Neural progenitor cell (in vitro differentiated cells): ENCODE measurements around the gene AOC2. TPM values are rescaled to one million over a fixed set of nuclear protein-coding genes. Genes with fewer than 3 reads are reported as not detected.
"Not testable (repeated sequence)": the region's sequence is repeated elsewhere in the genome, so short reads cannot be mapped to it uniquely, and the experiment has no call there.

ENCODE experiments used
- DNase-seq: peaks from one replicate; pipeline ENCODE4 v3.0.0-alpha.2; 2016; ENCODE audit warnings: low spot score
- H2AFZ ChIP-seq: fragments of 200-600 bp; sonication (generic); replicated peaks from 2 replicates; pipeline ENCODE4 v1.6.1; 2016; ENCODE audit warnings: antibody characterized with exemption
- H3F3A ChIP-seq: fragments of 200-600 bp; sonication (generic); 2 replicates; pipeline ENCODE4 v1.6.1; 2016; ENCODE audit warnings: antibody characterized with exemption, low read depth
- H3K27ac ChIP-seq: fragments of 200-600 bp; sonication (generic); 2 replicates; pipeline ENCODE4 v1.5.1; 2016; ENCODE audit warnings: mild to moderate bottlenecking
- H3K27me3 ChIP-seq: fragments of 200-600 bp; sonication (generic); 2 replicates; pipeline ENCODE4 v1.6.1; 2016; ENCODE audit warnings: mild to moderate bottlenecking, moderate library complexity
- H3K36me3 ChIP-seq: fragments of 200-600 bp; sonication (generic); 2 replicates; pipeline ENCODE4 v1.5.1; 2016
- H3K4me1 ChIP-seq: fragments of 200-600 bp; sonication (generic); 2 replicates; pipeline ENCODE4 v1.6.1; 2016; ENCODE audit warnings: mixed run types
- H3K4me2 ChIP-seq: fragments of 200-600 bp; sonication (generic); 2 replicates; pipeline ENCODE4 v1.6.1; 2016
- H3K4me3 ChIP-seq: fragments of 200-600 bp; sonication (generic); 2 replicates; pipeline ENCODE4 v1.5.1; 2016
- H3K79me2 ChIP-seq: fragments of 200-600 bp; sonication (generic); 2 replicates; pipeline ENCODE4 v1.6.1; 2016; ENCODE audit warnings: low read depth
- H3K9ac ChIP-seq: fragments of 200-600 bp; sonication (generic); 2 replicates; pipeline ENCODE4 v1.6.1; 2016
- H3K9me3 ChIP-seq: fragments of 200-600 bp; sonication (generic); 2 replicates; pipeline ENCODE4 v1.5.1; 2016; ENCODE audit warnings: low read depth
- H4K20me1 ChIP-seq: fragments of 200-600 bp; sonication (generic); 2 replicates; pipeline ENCODE4 v1.6.1; 2016; ENCODE audit warnings: low read depth
- H3K27ac Mint-ChIP-seq: 3 replicates; pipeline ENCODE4 v1.8.0; 2021; ENCODE audit warnings: mixed read lengths
- H3K27me3 Mint-ChIP-seq: 2 replicates; pipeline ENCODE4 v1.8.0; 2022; ENCODE audit warnings: low read depth, mild to moderate bottlenecking, inconsistent platforms, moderate library complexity, mixed read lengths; ENCODE audit not compliant: insufficient read depth
- H3K36me3 Mint-ChIP-seq: 3 replicates; pipeline ENCODE4 v1.8.0; 2021; ENCODE audit warnings: mixed read lengths
- H3K4me1 Mint-ChIP-seq: 3 replicates; pipeline ENCODE4 v1.8.0; 2021; ENCODE audit warnings: mixed read lengths
- H3K4me3 Mint-ChIP-seq: 3 replicates; pipeline ENCODE4 v1.8.0; 2021; ENCODE audit warnings: mild to moderate bottlenecking, moderate library complexity, mixed read lengths
- H3K9me3 Mint-ChIP-seq: 3 replicates; pipeline ENCODE4 v1.8.0; 2020; ENCODE audit warnings: mixed read lengths
- CTCF ChIP-seq: fragments of 200-600 bp; sonication (generic); IDR thresholded peaks from 2 replicates; pipeline ENCODE4 v1.5.1; 2017; ENCODE audit warnings: antibody characterized with exemption, mild to moderate bottlenecking
- EZH2 ChIP-seq: fragments of 200-600 bp; sonication (generic); IDR thresholded peaks from 2 replicates; pipeline ENCODE4 v1.6.1; 2017; ENCODE audit warnings: antibody characterized with exemption, mild to moderate bottlenecking, moderate library complexity
- EZH2phosphoT487 ChIP-seq: fragments of 200-600 bp; sonication (generic); IDR thresholded peaks from 2 replicates; pipeline ENCODE4 v1.6.1; 2017; ENCODE audit warnings: antibody characterized with exemption
- total RNA-seq: library from RNA; depleted of rRNA; stranded (reverse); fragments of >200 nt; gene quantifications from 2 replicates; pipeline ENCODE4 v1.2.3, GENCODE V29; 2015; ENCODE audit warnings: low replicate concordance

AOC2 gene
- total RNA-seq, 1 donor from 2014 or later, result 1.2 TPM

- Histone ChIP-seq H3K27me3 (no peaks in the 10 kb centered on the region), H3F3A (no peaks in the 10 kb centered on the region), H3K4me1 (no peaks in the 10 kb centered on the region), H3K9ac (no peak overlapping the region), H3K27ac (no peak overlapping the region), H4K20me1 (no peaks in the 10 kb centered on the region), H3K9me3 (no peaks in the 10 kb centered on the region), H3K36me3 (no peaks in the 10 kb centered on the region), H2AFZ (no peak overlapping the region), H3K79me2 (no peaks in the 10 kb centered on the region), H3K4me2 (no peak overlapping the region), H3K4me3 (no peak overlapping the region)
- Mint-ChIP-seq H3K27ac (no peak overlapping the region), H3K36me3 (peaks cover 2% of the 10 kb centered on the region), H3K27me3 (peaks cover 9% of the 10 kb centered on the region), H3K4me1 (no peaks in the 10 kb centered on the region), H3K9me3 (no peaks in the 10 kb centered on the region), H3K4me3 (no peak overlapping the region)
- TF ChIP-seq CTCF (no peak), EZH2 (no peak), EZH2phosphoT487 (no peak)
- DNase-seq, result no peak
These were observed 9.2 kb downstream of the AOC2 start for GRCh38 chr17:42853597-42853967.

GRCh38 chr17:42853968-42854790, 9.8 kb downstream of the AOC2 start:
- H3K27ac Mint-ChIP-seq, result no peak overlapping the region
- no peak overlapping the region for H3K4me3 Mint-ChIP-seq
- Histone ChIP-seq H3K4me1 (no peaks in the 10 kb centered on the region), H3K36me3 (no peaks in the 10 kb centered on the region), H3K9me3 (no peaks in the 10 kb centered on the region), H3K27me3 (no peaks in the 10 kb centered on the region), H3K9ac (no peak overlapping the region), H3K4me2 (no peak overlapping the region), H3F3A (no peaks in the 10 kb centered on the region), H3K4me3 (no peak overlapping the region), H4K20me1 (no peaks in the 10 kb centered on the region), H3K79me2 (no peaks in the 10 kb centered on the region), H3K27ac (no peak overlapping the region), H2AFZ (no peak overlapping the region)
- H3K9me3 Mint-ChIP-seq, result no peaks in the 10 kb centered on the region
- DNase-seq, result no peak
- no peak for TF ChIP-seq EZH2
- TF ChIP-seq EZH2phosphoT487, result no peak
- TF ChIP-seq CTCF, result no peak
- H3K27me3 Mint-ChIP-seq, result peaks cover 9% of the 10 kb centered on the region
- no peaks in the 10 kb centered on the region for H3K4me1 Mint-ChIP-seq
- peaks cover 2% of the 10 kb centered on the region for H3K36me3 Mint-ChIP-seq

- H3K4me2 ChIP-seq, result no peak overlapping the region
- H3K27ac Mint-ChIP-seq, result no peak overlapping the region
- peaks cover 5% of the 10 kb centered on the region for H3K27me3 Mint-ChIP-seq
- no peak overlapping the region for H3K9ac ChIP-seq
- H3K9me3 Mint-ChIP-seq, result no peaks in the 10 kb centered on the region
- H2AFZ ChIP-seq, result no peak overlapping the region
- no peaks in the 10 kb centered on the region for H3F3A ChIP-seq
- no peak overlapping the region for H3K4me3 Mint-ChIP-seq
- H3K79me2 ChIP-seq, result no peaks in the 10 kb centered on the region
- no peak for DNase-seq
- no peak for TF ChIP-seq EZH2phosphoT487
- no peak for TF ChIP-seq CTCF
- TF ChIP-seq EZH2, result no peak
- no peak overlapping the region for H3K27ac ChIP-seq
- peaks cover 2% of the 10 kb centered on the region for H3K36me3 Mint-ChIP-seq
- H3K4me1 Mint-ChIP-seq, result no peaks in the 10 kb centered on the region
- no peaks in the 10 kb centered on the region for H3K36me3 ChIP-seq
- no peaks in the 10 kb centered on the region for H3K27me3 ChIP-seq
- no peaks in the 10 kb centered on the region for H3K9me3 ChIP-seq
- H3K4me1 ChIP-seq, result no peaks in the 10 kb centered on the region
- no peaks in the 10 kb centered on the region for H4K20me1 ChIP-seq
- no peak overlapping the region for H3K4me3 ChIP-seq
These were observed 10.7 kb downstream of the AOC2 start for GRCh38 chr17:42855048-42855596.

GRCh38 chr17:42856093-42856492, 11.7 kb downstream of the AOC2 start:
- not testable (repeated sequence) for H3K4me1 ChIP-seq, H3K4me2 ChIP-seq, H3K9me3 ChIP-seq, H3K27me3 Mint-ChIP-seq, H3K36me3 Mint-ChIP-seq, H3K9me3 Mint-ChIP-seq, H3K79me2 ChIP-seq, DNase-seq, H2AFZ ChIP-seq, H3K27me3 ChIP-seq, H3K9ac ChIP-seq, H3K27ac Mint-ChIP-seq, H3K36me3 ChIP-seq, H3F3A ChIP-seq, H3K4me3 ChIP-seq, H3K4me3 Mint-ChIP-seq, H3K4me1 Mint-ChIP-seq, H4K20me1 ChIP-seq, H3K27ac ChIP-seq

GRCh38 chr17:42856516-42856915, 12.1 kb downstream of the AOC2 start:
- not testable (repeated sequence) for H3K9me3 Mint-ChIP-seq, H3K27ac ChIP-seq, H3K9ac ChIP-seq, DNase-seq, H3K4me1 ChIP-seq, H3F3A ChIP-seq, H3K27ac Mint-ChIP-seq, H3K4me1 Mint-ChIP-seq, H3K4me3 ChIP-seq, H3K9me3 ChIP-seq, H2AFZ ChIP-seq, H3K79me2 ChIP-seq, H3K27me3 ChIP-seq, H3K4me3 Mint-ChIP-seq, H3K36me3 Mint-ChIP-seq, H3K4me2 ChIP-seq, H3K36me3 ChIP-seq, H3K27me3 Mint-ChIP-seq, H4K20me1 ChIP-seq
